ENCODE data around the gene RPAP3.

RPAP3 gene, protein sequence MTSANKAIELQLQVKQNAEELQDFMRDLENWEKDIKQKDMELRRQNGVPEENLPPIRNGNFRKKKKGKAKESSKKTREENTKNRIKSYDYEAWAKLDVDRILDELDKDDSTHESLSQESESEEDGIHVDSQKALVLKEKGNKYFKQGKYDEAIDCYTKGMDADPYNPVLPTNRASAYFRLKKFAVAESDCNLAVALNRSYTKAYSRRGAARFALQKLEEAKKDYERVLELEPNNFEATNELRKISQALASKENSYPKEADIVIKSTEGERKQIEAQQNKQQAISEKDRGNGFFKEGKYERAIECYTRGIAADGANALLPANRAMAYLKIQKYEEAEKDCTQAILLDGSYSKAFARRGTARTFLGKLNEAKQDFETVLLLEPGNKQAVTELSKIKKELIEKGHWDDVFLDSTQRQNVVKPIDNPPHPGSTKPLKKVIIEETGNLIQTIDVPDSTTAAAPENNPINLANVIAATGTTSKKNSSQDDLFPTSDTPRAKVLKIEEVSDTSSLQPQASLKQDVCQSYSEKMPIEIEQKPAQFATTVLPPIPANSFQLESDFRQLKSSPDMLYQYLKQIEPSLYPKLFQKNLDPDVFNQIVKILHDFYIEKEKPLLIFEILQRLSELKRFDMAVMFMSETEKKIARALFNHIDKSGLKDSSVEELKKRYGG

DNA sequence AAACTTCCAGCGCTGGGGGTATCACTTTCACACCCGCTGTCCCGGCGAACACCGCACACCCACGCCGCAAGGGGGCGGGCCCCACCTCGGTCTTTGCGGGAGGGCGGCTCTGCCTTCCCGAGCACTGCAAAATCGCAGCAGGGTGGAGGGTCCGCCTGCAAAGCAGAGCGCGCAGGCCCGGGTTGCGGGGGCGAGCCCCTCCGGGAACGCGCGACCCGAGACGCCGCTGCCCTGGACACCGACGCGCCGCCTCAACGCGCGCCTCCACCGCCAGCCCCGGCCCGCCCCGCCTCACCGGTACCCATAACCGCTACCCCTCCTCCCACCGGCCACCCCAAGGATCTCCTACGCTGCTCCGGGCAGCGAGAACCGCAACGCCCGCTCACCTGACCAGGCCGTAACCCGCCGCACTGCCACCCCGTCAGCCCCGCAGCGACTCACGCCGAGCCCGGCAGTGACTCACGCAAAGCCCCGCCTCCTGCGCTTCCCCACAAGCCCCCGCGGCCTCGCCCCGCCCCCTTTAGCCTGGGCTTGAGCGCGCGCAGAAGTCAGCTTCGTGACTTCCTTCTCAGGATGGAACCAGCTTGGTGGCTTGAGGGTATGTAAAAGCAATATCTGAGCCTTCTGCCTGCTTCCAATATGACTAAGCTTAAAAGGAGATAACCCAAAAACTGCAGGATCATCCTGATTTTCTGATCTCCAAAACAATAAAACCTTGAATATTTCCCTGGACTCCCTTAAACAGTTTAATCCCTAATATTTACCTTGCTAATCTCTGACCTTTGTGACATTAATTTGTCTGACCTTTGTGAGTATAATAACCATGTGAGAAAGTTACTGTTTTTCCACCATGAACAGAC is at the start of gene RPAP3:
TSS of gene RPAP3 (minus strand) at position 465 of the 860 bp plus-strand sequence. CDS start 3,190 bp downstream, outside the sequence.
- DNase-seq (ENCODE audit: low spot score), result peak; percentile 98

DNA sequence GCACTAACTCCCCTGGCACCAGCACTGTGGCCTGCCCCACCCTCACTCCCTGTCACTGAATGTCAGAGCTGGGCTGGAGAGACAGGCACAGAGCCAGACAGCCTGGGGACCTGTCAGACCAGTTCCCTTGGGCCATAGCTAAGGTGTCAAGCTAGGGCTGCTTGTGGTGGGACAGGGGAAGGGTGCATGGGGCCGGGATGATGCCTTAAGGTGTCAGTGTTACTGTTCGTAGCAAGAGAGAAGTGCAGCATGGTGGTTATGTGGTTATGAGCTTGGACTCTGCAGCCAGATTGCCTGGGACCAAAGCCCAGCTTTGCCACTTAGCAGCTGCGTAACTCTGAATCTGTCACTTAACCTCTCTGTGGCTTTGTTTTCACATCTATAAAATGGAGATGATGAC is 49.1 kb upstream of the RPAP3 start:
- no peak for DNase-seq (ENCODE audit: low spot score)

DNA sequence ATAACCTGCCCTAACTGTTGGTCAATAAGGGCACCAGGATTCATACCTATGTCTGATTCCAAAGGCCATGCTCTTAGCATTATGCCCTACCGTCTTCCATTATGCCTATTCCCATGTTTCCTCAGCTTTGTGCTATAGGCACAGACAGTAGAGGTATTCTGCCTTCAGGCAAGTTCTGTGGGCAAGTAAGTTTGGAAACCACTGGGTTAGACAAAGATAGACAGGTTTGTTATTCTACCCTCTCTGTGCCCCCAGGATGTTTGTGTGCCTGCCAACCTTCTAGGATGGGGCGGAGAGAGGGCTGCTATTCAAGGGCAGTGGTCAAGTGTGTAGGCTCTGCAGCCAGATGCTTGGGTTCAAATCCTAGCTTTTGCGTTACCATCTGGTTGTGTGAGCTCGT is 48.3 kb upstream of the RPAP3 start:
- DNase-seq (ENCODE audit: low spot score), result no peak

DNA sequence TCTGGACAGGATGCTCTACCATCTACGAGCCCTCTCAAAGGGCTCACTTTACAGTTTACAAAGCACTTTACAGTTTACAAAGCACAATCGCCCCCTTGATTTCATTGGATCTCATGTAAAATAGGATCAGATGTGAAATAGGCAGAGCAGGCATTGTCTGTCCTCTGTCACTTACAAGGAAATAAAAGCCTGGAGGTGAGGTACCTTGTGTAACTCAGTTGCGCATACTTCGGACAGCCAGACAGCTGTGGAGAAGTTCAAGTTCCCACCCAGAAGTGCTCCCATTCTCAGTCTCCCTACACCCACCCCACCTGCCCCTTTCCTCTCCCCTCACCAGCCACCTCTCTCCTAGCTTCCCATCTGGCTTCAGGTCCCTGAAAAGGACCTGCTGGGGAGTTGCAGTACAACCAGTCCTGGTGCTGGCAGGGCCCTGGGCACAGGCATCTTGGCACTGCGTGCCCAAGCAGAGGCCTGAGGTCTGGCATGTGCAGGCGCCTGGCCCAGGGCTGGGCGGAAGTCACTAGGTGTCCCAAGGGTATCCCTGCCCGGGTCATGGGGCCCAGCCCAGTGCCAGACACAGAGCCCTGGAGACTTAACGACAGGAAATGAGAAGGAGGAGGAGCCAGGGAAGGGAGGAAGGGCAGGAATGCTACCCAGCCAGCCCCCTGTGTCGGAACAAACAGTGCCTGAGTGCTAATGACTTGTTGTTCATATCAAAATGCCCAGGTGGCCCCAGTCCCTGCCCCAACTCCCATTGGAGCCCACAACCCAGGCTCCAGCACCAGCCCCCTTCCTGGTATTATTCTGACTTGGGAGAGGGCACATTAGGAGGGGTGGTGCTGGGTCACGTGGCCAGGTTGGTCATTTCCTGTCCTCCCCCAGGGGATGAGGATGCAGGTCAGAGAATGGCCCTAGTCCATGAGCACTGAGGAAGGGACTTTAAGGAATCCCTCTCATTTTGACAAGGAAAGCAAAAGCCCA is 47.5 kb upstream of the RPAP3 start:
- DNase-seq (ENCODE audit: low spot score), result no peak

DNA sequence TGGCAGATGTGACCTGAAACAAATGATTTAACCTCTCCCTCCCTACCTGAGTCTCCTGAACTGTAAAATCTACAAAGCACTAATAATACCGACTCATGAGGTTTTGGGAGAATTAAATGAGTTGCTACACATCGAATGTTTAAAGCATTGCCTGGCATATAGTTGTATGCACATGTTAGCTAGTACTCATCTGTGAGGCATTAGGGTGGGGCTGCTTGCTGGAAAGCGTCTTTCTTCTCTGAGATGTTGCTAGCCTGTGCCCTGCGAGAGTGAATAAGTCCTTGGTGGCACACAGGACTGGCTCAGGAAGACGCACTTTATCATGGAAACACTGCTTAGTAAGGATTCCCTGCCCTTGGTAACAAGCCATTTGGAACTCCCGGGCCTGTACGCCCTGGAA is 46.7 kb upstream of the RPAP3 start:
- no peak for DNase-seq (ENCODE audit: low spot score)

DNA sequence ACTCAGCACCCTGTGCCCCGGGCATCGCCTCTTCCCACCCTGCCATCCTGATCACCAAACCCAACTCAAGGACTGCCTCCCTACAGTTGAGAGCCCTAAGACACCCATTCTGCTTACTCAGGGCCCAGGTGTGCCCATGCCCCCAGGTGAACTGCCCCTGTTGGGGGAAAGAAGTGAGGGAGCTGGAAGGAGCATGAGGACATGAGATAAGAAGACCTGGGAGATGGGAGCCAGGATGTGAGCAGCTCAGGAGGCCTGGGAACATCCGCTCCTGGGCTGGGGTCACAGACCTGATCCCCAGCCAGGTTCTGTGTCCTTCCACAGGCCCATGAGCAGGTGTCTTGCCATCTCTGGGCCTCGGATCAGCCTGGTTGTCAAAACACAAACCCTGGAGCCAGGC is 46.3 kb upstream of the RPAP3 start:
- no peak for DNase-seq (ENCODE audit: low spot score)

DNA sequence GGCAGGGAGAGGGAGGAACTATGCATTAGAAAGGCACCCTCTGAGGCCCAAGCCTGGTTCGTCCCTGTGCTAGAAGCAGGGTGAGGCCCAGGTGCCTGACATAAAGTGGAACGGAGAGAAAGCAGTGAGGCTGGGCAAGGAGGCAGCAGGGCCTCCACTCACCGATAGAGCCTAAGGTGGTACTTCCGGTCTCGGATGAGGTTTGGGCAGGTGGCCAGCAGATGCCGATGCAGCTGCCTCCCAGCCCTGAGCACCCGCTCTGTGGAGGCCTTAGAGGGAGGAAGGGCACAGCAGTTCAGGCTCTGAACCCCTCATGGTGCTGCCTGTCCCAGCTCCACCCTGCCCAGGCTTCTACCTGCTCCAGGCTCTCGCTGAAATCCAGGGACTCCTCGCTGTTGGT is 45.7 kb upstream of the RPAP3 start:
- DNase-seq (ENCODE audit: low spot score), result no peak

DNA sequence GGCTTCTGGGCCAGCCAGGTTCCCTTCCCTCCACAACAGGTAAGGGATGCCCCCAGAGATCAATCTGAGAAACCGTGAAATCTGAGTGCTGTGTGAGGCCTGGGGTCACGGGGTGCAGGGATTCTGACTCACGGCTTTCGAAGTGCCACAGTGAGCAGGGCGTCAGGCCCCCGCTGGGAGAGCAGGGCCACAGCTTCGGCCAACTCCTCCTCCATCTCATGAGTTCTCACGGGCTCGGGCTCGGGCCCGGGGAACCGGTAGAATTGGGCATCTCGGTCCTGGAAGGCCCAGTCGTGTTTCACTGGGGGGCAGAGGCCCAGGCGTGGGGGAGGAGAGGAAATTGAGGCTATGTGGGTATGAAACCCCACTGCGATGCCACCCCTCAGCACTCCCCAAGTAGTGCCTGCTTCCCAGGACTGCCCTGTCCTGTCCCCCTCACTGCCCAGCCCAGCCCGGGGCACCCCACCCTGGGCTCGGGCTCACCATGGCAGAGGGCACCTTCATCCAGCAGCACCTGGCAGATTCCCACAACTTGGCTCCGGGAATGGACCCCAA is 45.2 kb upstream of the RPAP3 start:
- no peak for DNase-seq (ENCODE audit: low spot score)

DNA sequence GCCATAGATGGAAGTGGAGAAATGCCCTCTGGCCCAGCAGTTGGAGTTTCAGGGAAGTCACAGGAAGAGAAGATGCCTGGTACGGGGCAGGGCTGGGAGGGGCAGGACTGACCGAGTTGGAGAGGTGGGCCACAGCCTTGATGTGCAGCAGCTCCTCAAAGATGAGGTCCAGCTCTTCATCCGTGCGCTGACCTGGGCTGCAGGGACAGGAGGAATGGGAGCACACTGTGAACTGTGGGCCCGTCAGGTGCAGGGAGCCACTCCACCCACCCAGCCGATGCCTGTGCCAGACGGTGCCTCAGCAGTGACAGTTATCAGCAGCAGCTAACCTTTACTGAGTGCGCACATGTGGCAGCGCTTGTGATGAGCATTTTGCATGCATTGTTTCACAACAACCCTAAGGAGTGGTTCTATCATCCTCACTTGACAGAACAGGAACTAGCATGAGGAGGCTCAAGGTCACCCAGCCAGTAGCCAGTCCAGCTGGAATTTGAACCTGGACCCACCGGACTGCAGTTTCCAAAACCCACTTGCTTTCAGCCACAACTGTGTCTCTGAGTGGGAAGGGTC is 44.5 kb upstream of the RPAP3 start:
- no peak for DNase-seq (ENCODE audit: low spot score)

DNA sequence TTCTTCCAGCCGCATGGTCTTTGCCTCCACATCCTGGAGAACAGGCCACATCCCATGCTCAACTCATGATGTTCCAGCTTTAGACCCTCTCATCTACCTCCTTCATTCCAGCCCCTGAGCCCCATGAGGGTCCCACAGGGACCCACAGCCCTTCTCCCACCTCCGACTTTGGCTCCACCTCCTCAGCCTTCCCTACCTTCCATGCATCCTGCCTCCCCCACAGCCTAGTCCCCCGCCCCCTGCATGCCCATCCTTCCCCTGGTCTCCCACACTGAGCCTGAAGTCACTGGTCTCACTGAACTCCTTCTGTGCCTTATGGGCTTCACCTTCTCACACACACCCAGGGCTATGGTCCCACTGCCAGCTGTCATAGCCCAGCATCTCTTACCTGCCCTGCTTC is 43.1 kb upstream of the RPAP3 start:
- no peak for DNase-seq (ENCODE audit: low spot score)

DNA sequence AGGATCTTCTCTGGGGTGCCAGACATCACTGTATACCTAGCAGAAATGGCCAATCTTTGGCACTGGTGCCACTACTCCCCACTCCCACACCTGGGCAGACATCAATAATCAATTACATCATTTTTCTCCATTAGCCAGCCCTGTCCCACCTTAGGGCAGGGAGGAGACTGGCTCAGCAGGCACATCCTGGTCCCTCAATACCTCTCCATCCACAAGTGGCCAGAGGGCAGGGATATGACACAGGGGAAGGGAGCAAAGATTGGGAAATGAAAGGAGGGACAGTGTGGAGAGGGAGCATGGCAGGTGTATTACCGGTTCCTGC is 42.6 kb upstream of the RPAP3 start:
- DNase-seq (ENCODE audit: low spot score), result no peak

DNA sequence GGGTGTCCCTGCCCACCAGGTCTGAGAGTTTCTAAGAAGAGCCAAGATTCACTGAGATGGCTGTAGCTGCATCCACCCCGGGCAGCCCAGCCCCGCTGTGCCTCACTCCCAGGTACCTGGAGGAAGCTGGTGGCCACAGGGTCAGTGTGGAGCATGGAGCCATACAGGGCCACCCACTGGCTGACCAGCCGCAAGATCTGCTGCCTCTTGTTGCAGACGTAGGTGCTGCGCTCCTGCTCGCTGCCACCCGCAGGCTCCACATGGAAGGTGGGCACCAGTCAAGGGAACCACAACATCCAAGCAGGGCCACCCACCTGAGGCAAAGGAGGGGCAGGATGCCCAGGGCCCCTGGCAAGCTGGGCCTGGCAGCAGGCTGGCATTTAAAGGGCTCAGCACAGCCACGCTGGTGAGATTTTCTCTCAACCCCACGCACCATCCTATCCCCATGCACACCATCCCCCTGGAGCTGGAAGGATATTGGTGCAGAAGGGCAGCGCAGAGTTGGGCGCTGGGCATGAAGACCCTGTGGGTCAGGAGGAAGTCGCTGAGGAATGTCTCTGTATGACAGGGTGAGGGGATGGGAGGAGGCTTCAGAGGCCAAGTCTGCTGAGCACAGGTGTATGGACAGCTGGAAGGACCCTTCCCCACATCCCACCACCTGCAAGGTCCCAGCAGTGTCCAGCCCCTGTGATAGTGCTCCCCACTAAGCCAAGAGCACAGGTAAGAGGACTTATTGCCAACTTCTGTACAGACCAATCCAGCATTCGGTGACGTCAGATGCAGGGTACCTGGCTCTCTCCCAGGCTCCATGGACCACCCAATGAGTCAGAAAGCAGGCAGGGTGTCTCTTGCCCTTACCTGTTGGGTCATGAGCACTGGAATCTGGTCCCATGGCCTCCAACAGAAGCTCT is 42.0 kb upstream of the RPAP3 start:
- no peak for DNase-seq (ENCODE audit: low spot score)

DNA sequence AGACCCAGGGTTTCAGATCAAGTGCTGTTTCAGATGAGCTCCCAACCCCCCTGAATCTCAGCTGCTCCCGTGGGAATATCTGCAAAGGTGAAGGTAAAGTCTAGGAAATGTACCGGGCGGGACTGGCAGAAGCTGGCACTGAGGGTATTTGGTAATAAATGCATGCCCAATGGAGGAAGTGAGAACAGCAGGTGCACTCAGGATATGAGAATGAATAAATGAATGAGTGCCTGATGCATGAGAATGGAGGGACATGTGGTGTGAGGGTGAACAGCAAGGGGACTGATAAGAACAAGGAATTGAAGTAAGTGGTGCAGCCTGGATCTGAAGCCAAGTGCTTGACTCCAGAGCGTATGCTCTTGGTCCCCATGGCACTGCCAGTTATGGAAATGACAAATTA is 41.3 kb upstream of the RPAP3 start:
- DNase-seq (ENCODE audit: low spot score), result no peak

DNA sequence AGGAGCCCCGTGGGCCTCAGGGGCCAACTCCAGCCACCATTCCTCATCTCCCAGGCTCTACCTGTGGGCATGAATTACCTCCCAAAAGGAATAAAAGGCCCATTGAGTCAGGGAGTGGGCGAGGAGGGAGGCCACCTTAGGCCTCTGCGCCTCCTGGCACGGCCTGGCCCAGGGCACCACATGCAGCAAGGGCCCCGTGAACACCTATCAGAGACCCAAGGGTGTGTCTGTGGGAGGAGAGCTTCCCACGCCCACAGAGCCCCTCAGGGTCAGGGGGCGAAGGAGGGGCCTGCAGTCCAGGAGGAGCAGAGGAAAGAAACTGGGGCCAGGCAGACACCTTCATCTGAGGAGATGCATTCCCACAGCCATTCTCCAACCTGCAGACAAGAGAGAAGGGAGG is 40.7 kb upstream of the RPAP3 start:
- no peak for DNase-seq (ENCODE audit: low spot score)

DNA sequence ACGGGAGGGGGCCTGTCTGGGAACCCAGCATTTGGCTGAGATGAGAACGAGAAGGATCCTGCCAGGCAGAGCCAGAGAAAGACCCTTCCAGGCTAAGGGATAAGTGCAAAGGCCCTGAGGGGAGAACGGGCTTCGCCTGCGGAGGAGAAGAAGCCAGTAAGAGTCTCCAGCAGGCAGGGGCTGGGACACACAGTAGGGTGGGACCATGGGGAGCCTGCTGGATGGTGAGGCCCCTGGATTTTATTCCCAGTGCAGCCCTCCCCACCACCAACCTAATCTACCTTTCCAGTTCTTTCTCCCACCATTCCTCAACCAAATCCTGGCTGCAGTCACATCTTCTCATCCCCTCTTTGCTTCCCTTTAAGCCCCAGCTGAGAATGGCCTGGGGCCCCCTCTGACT is 40.2 kb upstream of the RPAP3 start:
- no peak for DNase-seq (ENCODE audit: low spot score)

DNA sequence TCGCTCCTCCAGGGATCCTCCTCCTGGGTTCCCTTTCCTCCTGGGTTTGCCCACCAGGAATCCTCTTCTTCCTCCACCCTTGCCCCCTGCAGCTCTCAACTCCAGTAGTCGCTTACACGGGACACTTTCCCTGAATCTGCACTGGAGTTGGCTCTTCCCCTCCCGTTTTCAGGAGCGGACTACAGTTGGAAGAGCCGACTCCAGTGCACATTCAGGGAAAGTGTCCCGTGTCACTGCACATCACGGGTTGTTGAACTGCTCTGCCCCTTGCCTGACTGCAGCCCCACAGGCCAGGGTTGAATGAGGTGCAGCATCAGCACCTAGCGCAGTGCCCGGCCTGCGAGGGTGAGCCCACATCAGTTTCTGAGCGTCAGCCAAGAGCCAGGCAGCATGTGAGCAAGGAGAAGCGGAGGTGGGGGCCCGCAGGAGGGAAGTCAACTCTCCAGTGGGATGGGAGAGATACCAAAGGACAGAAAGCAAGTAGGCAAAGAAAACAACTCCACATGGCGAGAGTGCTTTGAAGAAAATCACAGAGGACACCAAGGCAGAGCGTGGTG is 39.7 kb upstream of the RPAP3 start:
- no peak for DNase-seq (ENCODE audit: low spot score)

DNA sequence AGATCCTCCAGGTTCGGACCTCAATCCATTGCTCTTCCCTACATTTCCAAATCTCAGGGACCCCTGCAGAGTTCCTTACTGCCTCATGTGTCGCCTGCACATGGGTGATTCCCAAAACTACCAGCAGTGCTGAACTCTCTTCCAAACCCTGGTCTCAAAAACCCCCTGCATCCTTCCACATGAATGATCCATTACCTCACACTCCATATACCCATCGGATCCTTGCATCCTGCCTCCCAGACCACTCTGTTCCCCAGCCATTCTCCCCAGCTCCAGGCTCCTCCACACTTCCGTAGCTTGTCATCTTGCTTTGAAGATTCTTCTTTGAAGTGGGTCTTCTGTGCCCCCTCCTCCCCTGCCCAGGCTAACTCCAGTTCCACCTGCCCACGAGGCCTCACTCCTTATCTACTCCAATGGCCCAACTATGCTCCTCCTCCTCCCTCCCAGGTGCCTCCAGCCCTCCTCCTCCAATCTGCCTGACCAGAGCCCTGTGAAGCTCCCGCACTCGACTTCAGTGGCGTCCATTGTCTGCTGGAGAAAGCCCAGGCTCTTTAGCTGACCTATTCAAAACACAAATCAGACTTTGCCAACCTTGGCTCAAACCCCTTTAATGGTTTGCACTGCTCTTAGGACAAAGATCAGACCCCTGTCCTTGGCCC is 39.1 kb upstream of the RPAP3 start:
- no peak for DNase-seq (ENCODE audit: low spot score)

DNA sequence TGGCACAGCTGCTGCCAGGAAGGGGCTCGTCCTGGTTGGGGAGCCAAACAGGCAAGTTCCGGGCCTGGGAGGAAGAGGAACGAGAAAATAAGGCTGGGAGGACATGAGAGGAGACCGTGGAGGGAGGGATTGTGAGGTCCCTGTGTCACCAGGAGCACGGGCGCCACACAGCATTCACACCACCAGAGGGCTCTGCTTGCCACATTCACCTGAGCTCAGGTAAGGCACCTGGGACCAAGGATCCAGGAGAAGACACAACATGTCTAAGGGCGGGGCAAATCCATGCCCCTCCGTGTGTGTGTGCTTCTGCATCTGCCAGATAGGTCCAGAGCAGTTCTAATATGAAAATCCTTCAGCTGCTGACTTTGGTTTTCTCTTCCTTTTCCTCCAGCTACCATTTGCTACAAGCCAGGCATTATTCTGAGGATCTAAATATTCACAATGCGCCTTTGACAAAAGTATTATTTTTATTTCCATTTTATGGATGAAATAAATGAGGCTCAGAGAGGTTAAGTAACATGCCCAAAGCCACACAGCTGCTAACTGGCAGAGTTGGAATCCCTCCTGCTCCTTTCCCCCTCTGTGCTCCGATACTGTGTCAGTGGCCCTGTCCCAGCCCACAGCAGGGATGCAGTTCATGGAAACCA is 38.3 kb upstream of the RPAP3 start:
- DNase-seq (ENCODE audit: low spot score), result no peak

Measured in ecto neural progenitor cell (in vitro differentiated cells).